HL-60 (cell line): Measurements from ENCODE around the gene DBP.

Experiments used
- CTCF ChIP-seq: IDR thresholded peaks from one replicate; pipeline ENCODE4 v1.5.1; 2011; ENCODE audit warnings: low read length, control low read depth, inconsistent platforms; ENCODE audit not compliant: insufficient read depth
- GABPA ChIP-seq: IDR thresholded peaks from 2 replicates; pipeline ENCODE4 v1.6.1; 2012; ENCODE audit warnings: low read depth
- POLR2AphosphoS5 ChIP-seq: IDR thresholded peaks from 2 replicates; pipeline ENCODE4 v1.6.1; 2012; ENCODE audit warnings: low read depth
- REST ChIP-seq: IDR thresholded peaks from 2 replicates; pipeline ENCODE4 v1.6.1; 2012; ENCODE audit warnings: low read depth; ENCODE audit not compliant: insufficient replicate concordance
- SPI1 ChIP-seq: IDR thresholded peaks from 2 replicates; pipeline ENCODE4 v1.6.1; 2012; ENCODE audit warnings: low read depth, mild to moderate bottlenecking, borderline replicate concordance

- TF ChIP-seq CTCF (no peak), POLR2AphosphoS5 (no peak), GABPA (no peak), REST (no peak), SPI1 (no peak)
Observed at GRCh38 chr19:48676887-48677286, 39.7 kb upstream of the DBP start.
